OCI-LY1 (cell line): Measurements from ENCODE around the gene ZNF138.

Source experiments
- H2AFZ ChIP-seq: fragments of 200-600 bp; sonication (generic), shearing (Covaris generic); 2 replicates; pipeline ENCODE4 v1.6.0; 2014; ENCODE audit warnings: antibody characterized with exemption, mild to moderate bottlenecking, low read length
- H3F3A ChIP-seq: fragments of 200-600 bp; sonication (generic), shearing (Covaris generic); 2 replicates; pipeline ENCODE4 v1.6.0; 2014; ENCODE audit warnings: mild to moderate bottlenecking, antibody characterized with exemption, low read length, moderate library complexity; ENCODE audit not compliant: insufficient read depth
- H3K27ac ChIP-seq: fragments of 200-600 bp; sonication (generic); 2 replicates; pipeline ENCODE4 v1.5.1; 2014; ENCODE audit warnings: low read length, mixed run types, mild to moderate bottlenecking, low read depth; ENCODE audit not compliant: poor library complexity, severe bottlenecking
- H3K27me3 ChIP-seq: fragments of 200-600 bp; sonication (generic); 2 replicates; pipeline ENCODE4 v1.6.0; 2014; ENCODE audit warnings: antibody characterized with exemption, mild to moderate bottlenecking, low read length, moderate library complexity; ENCODE audit not compliant: insufficient read depth
- H3K36me3 ChIP-seq: fragments of 200-600 bp; sonication (generic); 2 replicates; pipeline ENCODE4 v1.6.1; 2014; ENCODE audit warnings: mild to moderate bottlenecking, antibody characterized with exemption, low read length, moderate library complexity, mixed read lengths; ENCODE audit not compliant: insufficient read depth
- H3K4me1 ChIP-seq: fragments of 200-600 bp; sonication (generic); 2 replicates; pipeline ENCODE4 v1.5.1; 2014; ENCODE audit warnings: mild to moderate bottlenecking, low read length, moderate library complexity; ENCODE audit not compliant: insufficient read depth, severe bottlenecking
- H3K4me2 ChIP-seq: fragments of 200-600 bp; sonication (generic), shearing (Covaris generic); 2 replicates; pipeline ENCODE4 v1.6.1; 2014; ENCODE audit warnings: low read length
- H3K4me3 ChIP-seq: fragments of 200-600 bp; sonication (generic); 2 replicates; pipeline ENCODE4 v1.5.1; 2014; ENCODE audit warnings: low read length, low read depth, mild to moderate bottlenecking, mixed read lengths; ENCODE audit not compliant: poor library complexity, severe bottlenecking
- H3K79me2 ChIP-seq: fragments of 200-600 bp; shearing (Covaris generic); 2 replicates; pipeline ENCODE4 v1.6.1; 2016; ENCODE audit warnings: mixed run types, low read length, mixed read lengths; ENCODE audit not compliant: insufficient read depth
- H3K9ac ChIP-seq: fragments of 200-600 bp; sonication (generic), shearing (Covaris generic); 2 replicates; pipeline ENCODE4 v1.6.1; 2014; ENCODE audit warnings: mild to moderate bottlenecking, low read length, mixed read lengths
- H3K9me2 ChIP-seq: fragments of 200-600 bp; sonication (generic), shearing (Covaris generic); 2 replicates; pipeline ENCODE4 v1.6.1; 2014; ENCODE audit warnings: low read depth, mild to moderate bottlenecking, low read length, mixed read lengths
- H3K9me3 ChIP-seq: fragments of 200-600 bp; shearing (Covaris generic); 2 replicates; pipeline ENCODE4 v1.6.1; 2014; ENCODE audit warnings: low read length, mixed read lengths
- H4K20me1 ChIP-seq: fragments of 200-600 bp; sonication (generic), shearing (Covaris generic); 2 replicates; pipeline ENCODE4 v1.6.0; 2016; ENCODE audit warnings: mild to moderate bottlenecking, low read length; ENCODE audit not compliant: insufficient read depth
- CTCF ChIP-seq: fragments of 200-600 bp; sonication (generic), shearing (Covaris generic); IDR thresholded peaks from 2 replicates; pipeline ENCODE4 v1.5.1; 2017; ENCODE audit warnings: mild to moderate bottlenecking, antibody characterized with exemption, low read length, moderate library complexity, mixed read lengths
- EZH2 ChIP-seq: fragments of 200-600 bp; sonication (generic), shearing (Covaris generic); IDR thresholded peaks from 2 replicates; pipeline ENCODE4 v1.8.0; 2017; ENCODE audit warnings: borderline replicate concordance, mixed run types, mild to moderate bottlenecking, antibody characterized with exemption, low read length, moderate library complexity, mixed read lengths

ZNF138 gene

GRCh38 chr7:64849924-64850499 lies 55.8 kb downstream of the ZNF138 start:
- TF ChIP-seq EZH2 = no peak
- TF ChIP-seq CTCF = no peak

GRCh38 chr7:64853679-64854078 lies 59.5 kb downstream of the ZNF138 start:
- Histone ChIP-seq H3K4me2 (no peak overlapping the region), H3K79me2 (no peaks in the 10 kb centered on the region), H3K9me2 (no peaks in the 10 kb centered on the region), H3K9me3 (no peaks in the 10 kb centered on the region), H3K36me3 (no peaks in the 10 kb centered on the region), H4K20me1 (no peaks in the 10 kb centered on the region), H3K4me3 (no peak overlapping the region), H3K9ac (no peak overlapping the region), H3K4me1 (no peaks in the 10 kb centered on the region), H3K27ac (no peak overlapping the region), H2AFZ (no peak overlapping the region), H3K27me3 (no peaks in the 10 kb centered on the region), H3F3A (no peaks in the 10 kb centered on the region)
- TF ChIP-seq CTCF (no peak), EZH2 (no peak)

More at GRCh38 chr7:64849924-64850499, 55.8 kb downstream of the ZNF138 start:
- Histone ChIP-seq H3K27ac (no peak overlapping the region), H3K4me2 (no peak overlapping the region), H3K27me3 (no peaks in the 10 kb centered on the region), H3K4me1 (no peaks in the 10 kb centered on the region), H2AFZ (no peak overlapping the region), H3K9me2 (no peaks in the 10 kb centered on the region), H4K20me1 (no peaks in the 10 kb centered on the region), H3K36me3 (no peaks in the 10 kb centered on the region), H3K4me3 (no peak overlapping the region), H3F3A (no peaks in the 10 kb centered on the region), H3K9me3 (no peaks in the 10 kb centered on the region), H3K9ac (no peak overlapping the region), H3K79me2 (no peaks in the 10 kb centered on the region)

- no peaks in the 10 kb centered on the region for H3K4me1 ChIP-seq
- no peak overlapping the region for H3K27ac ChIP-seq
- H3F3A ChIP-seq = no peaks in the 10 kb centered on the region
- no peak overlapping the region for H3K4me2 ChIP-seq
- no peaks in the 10 kb centered on the region for H3K36me3 ChIP-seq
- H3K27me3 ChIP-seq = no peaks in the 10 kb centered on the region
- no peak overlapping the region for H3K9ac ChIP-seq
- no peaks in the 10 kb centered on the region for H4K20me1 ChIP-seq
- H3K4me3 ChIP-seq = no peak overlapping the region
- H3K9me3 ChIP-seq = no peaks in the 10 kb centered on the region
- no peaks in the 10 kb centered on the region for H3K9me2 ChIP-seq
- TF ChIP-seq CTCF (no peak), EZH2 (no peak)
- H3K79me2 ChIP-seq = no peaks in the 10 kb centered on the region
- no peak overlapping the region for H2AFZ ChIP-seq
Measured at GRCh38 chr7:64854969-64855368, 60.7 kb downstream of the ZNF138 start.
